ENCODE measurements around the gene LIPA.
A peak's percentile ranks its signal among the peaks of the same experiment; 100 is the strongest.

LIPA gene

GRCh38 chr10:89238956-89239644, 12.5 kb downstream of the LIPA start:
- DNase-seq, result no peak

- DNase-seq, result no peak
Measured at GRCh38 chr10:89237849-89238248, 13.7 kb downstream of the LIPA start.

DNA sequence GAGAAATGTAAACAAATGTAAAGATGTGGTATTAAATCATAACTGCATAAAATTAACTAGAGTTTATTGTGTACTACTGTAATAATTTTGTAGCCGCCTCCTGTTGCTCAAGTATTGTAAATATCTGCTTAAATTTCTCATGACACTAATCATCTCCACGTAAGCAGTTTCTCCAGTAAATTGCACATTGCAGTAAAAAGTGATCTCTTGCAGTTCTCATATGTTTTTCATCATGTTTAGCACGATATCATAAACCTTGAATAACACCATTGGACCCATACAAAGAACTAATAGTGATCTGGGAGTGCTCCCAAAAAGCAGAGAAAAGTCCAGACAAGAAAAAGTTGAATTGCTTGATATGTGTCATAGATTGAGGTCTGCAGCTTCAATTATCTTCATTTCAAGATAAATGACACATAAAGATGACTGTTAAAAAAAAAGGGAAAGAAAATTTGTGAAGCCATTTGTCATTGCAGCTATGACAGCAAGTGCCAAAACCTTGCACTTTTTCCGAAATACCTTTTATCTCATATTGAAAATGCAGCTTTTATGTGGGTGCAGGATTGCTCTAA, 15.3 kb downstream of the LIPA start:
- DNase-seq, result no peak

DNA sequence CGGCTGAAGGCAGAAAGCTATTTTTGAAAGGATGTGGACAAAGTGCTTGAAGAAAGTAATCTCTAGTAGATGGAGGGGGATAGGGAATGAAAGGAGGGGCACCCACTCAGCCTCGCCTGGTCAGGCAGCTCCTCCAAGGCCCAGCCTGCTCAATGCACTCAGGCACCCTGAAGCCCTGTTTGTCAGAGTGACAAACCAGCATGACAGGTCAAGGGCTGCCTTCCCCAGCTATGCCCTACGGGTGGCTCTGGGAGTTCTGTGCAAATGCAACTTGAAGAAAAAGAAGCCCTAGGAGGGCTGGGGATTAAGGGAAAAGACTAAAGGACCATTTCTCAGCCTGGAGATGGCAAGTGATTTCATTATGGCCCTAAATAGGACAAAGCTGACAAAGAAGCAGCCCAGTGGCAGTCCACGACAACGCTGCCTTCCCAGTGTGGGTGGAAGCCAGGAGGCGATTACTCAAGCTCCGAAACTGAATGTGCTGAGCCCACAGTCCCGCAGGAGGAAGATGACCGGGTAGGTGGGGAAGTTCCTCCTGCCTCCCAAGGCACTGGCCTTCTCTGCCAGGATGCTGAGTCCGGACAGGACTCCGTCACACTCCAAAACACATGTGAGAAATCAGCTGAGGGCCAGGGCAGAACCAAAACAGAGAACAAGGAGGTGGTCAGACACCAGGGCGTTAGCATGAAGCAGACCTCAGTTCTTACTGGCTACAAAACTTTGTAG, 16.3 kb downstream of the LIPA start:
- no peak for DNase-seq

GRCh38 chr10:89233033-89233432, 18.5 kb downstream of the LIPA start:
- no peak for DNase-seq

DNA sequence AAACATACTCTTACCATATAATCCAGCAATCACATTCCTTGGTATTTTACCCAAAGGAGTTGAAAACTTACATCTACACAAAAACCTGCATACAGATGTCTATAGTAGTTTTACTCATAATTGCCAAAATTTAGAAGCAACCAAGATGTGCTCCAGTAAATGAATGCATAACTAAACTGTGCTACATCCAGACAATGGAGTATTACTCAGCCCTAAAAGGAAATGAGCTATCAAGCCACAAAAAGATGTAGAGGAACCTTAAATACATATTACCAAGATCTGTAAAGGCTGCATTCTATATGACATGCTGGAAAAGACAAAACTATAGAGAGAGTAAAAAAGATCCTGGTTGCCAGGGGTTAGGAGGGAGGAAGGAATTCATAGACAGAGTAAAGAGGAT, 22.6 kb downstream of the LIPA start:
- DNase-seq, result no peak

DNA sequence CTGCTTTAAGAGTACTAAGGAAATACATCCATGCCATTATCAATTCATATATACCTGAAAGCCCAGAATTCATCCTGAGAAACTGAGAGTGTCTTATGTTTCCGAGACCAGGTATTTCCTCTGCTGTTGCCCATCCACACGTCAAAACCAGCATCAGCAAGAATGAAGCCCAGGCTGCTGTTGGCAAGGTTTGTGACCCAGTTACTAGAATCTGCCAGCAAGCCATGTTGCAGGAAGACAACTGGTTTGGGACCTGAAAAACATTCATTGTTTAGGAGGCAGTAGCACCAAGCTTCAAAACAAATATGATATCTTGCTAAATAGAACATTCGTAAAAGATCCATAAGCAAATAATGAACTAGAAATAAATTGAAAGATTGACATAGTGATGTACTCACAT, 23.4 kb downstream of the LIPA start:
- no peak for DNase-seq

DNA sequence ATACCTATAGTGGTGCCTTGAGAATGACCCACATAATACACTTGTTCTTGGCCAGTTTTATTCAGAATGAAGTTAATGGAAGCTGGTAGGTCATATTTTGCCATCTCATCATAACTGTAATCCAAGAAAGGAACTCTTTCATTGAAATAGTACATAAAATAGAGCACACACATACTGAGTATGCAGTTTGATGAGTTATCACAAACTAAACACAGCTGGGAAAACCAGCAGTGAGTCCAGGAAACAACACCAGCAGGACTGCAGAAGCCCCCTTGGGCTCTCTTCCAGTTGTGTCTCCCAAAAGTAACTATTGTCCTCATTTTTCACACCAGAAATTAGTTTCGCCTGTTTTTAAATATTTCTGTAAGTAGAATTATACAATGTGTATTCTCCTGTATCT, 24.7 kb downstream of the LIPA start:
- no peak for DNase-seq

DNA sequence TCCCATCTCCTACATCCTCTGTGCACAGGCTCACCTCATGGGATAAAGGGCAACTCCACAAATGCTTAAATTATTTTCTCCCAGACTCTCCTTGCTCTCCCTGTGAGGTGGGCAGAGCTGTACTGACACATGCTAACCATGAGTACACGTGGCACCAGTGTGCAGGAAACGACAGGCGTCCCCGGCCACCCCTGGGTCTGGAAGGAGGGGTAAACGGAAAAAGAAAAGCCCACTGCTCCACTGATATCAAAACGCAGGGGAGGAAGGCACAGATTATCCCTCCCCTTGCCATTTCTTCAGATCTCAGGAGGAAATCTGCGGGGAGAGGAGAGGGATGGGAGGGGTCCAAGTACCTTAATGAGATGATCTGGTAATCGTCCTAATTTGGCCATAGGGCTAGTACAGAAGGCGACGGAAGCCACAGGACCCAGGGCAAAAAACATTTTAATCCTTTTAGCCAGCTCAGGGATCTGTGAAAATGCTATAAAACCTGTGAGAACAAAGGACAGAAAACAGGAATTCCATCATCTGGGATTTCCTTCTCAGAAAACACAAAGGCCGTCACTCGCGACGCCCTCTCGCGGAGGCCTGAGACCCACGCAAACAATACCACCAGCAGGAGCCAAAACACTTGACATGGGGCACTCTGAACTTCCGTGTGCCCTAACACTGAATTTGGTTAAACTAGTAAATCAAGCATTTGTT, 26.7 kb downstream of the LIPA start:
- DNase-seq, result no peak

- no peak for DNase-seq
Measured at GRCh38 chr10:89221919-89222318, 29.7 kb downstream of the LIPA start.

GRCh38 chr10:89219513-89220218, 31.9 kb downstream of the LIPA start:
- no peak for DNase-seq

DNA sequence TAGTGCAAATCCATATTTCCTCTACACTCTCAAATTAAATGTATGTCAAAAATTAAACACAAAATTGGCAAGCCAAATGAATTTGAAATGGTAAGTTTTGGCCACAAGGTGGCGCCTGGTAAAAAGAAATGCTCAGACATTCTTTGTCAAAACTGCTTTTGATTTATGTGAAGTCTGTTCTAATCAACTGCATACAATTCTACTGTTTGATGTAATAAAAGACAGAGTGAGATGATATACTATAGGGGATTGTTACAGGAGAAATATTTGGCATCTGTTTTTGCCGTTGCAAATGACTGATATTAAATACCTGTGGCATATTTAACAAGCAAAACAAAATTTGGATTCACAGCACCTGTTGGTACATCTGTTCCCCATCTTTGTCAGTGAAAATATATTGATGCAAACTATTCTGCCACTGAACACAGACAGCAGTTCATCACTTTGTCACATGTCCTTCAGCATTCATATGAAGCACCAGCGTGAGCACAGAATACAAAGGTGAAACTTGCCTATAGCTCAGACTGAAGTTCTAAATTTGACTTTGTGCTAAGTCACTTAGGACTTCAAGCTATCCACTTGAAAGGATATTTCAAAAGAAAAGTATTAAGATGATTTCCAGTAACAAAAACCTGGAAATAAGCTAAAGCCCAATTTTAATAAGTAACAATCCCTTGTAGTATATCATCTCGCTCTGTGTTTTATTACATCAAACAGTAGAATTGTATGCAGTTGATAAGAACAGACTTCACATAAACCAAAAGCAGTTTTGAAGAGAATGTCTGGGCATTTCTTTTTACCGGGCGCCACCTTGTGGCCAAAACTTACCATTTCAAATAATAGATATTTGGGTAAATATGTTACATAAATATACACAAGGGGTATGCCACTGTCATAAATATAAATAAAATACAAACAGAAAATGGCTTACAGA, 34.3 kb downstream of the LIPA start:
- DNase-seq, result peak in 1 of 2 experiments; percentile 61

GRCh38 chr10:89216056-89216455, 35.5 kb downstream of the LIPA start:
- peak in 1 of 2 experiments; percentile 23 for DNase-seq

- no peak for DNase-seq
Measured at GRCh38 chr10:89215511-89215910, 36.1 kb downstream of the LIPA start.

DNA sequence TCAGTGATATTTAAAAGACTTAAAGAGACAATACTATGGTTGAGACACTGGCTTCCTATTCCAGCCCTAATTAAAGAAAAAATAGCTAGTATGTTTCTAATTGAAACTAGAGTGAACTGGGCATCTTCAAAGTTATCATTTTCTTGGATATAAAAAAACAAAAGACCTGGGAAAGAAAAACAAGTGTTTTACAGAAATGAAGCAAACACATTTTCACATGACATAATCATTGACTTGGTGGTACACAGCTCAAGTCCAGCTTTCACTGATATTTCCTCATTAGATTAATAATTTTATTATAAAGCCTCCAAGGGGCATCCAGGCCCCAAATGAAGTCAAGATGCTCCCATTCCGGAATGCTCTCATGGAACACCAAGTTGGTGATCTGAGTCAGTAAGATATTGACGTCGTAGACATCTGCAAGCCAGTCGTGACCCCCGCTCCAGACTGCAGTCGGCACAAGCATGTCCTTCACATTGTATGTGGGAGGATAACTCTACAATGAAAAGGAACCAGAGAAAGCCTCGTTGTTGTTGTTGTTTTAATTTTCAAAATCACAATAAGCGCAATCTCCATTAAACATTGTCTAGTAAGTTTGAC, 36.9 kb downstream of the LIPA start:
- DNase-seq, result no peak

DNA sequence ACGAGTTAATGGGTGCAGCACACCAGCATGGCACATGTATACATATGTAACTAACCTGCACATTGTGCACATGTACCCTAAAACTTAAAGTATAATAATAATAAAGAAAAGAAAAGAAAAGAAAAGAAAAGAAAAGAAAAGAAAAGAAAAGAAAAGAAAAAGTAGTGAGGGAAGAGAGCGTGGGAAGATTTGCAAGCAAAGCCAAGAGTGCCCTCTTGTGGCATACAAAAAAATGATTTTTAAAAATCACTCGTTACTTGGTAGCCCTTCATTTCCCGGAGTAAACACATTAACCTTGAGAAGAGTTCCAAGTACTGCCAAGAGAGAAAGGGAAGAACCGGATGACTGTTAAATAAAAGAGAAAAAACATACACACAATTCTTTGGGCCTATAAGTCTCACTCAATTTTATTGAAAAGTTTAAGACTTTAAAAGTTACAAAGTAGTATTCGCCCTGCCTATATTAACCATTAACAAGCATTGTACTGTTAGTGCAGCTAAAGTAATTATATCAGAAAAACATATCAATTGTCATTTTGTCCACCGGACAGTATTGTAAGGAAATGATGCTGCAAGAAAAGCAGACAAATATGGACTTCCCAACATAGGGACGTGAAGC, 38.3 kb downstream of the LIPA start:
- peak in 1 of 2 experiments; percentile 29 for DNase-seq

DNA sequence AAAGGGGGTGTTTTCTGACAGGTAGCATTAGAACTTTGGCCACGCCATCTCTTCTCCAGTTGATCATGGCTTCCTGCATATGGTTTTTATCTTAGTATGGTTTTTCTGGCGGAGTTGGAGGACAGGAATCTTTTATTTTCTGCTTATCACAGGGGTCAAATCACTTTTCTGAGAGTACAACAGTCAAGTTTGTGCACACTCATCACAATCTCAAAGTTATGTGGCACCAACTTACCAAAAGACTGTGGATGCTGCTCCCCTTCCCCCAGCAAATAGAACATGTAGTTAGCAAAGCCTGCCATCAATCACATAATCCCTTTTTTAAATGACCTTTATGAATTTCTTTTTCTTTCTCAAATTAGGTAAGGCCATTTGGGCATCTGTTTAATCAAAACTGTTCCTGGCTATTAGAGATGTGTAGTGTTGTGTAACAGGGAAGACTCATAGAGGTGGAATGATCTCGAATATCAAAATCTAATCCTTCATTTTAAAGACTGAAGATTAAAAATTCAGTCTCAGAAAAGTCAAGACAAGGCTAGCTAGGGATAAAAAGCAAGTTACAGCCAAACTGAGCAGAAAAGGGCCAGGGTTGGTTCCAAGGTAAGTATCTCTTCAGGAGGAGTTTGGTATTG, 40.7 kb downstream of the LIPA start:
- no peak for DNase-seq

GRCh38 chr10:89209718-89210117, 41.9 kb downstream of the LIPA start:
- DNase-seq, result no peak

DNA sequence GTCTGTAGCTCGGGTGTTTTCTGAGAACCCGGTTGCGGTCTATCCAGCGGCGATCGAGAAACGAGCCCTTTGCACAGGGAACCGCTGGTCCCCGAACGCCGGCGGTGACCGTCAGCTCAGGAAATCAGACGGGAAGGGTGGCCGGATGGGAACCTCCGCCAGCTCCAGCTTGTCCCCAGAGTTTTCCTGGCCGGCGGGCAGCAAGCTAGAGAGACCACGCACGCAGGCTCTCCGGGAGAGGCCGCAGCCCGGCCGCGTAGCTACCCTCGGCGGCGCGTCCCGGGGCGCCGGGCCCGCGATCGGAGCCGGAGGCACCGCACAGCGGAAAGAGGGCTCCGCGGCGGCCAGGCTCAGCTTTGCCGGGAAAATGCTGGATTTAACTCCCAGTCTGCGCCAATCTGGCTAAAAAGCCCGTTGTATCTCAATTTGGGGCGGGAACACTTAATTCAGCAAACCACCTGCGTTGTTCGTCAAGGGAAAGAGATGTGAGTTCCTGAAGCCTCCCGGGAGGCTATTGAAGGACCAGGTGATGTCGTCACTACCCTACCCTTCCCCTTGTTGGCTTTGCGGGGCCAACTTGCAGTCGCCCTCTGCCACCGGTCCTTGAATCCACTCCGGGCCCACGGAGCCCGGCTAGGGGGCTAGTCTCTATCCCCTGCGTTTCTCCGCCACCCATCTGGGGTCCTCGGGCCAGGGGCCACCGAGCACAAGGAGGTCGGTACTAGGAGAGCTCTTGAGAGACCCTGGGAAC, 43.6 kb downstream of the LIPA start:
- peak in 1 of 2 experiments; percentile 46 for DNase-seq

Data from NCI-H526 (cell line).